PC-9 (cell line): ENCODE results near the gene CTNNA3. TPM values are rescaled to one million over a fixed set of nuclear protein-coding genes. Genes with fewer than 3 reads are reported as not detected.
"Not testable (repeated sequence)": the region's sequence is repeated elsewhere in the genome, so short reads cannot be mapped to it uniquely, and the experiment has no call there.

Experiments
- BruUV-seq: library from RNA; stranded (reverse); fragments of 400-500 nt; replicated peaks from 2 replicates; lab custom pipeline; 2021; lab: Mats Ljungman, UMichigan
- CTCF ChIA-PET: fragments of 300-600 bp; sonication (Branson Sonifier 250); formaldehyde crosslinking; loops from one replicate; lab custom pipeline; 2022; ENCODE audit warnings: antibody characterized with exemption; lab: Charles Lee
- POLR2A ChIA-PET: fragments of 300-600 bp; sonication (Branson Sonifier 250); formaldehyde crosslinking; loops from one replicate; lab custom pipeline; 2022; ENCODE audit warnings: antibody characterized with exemption; ENCODE audit not compliant: unreplicated experiment; lab: Charles Lee
- DNase-seq, 2 experiments: peaks; one replicate each; pipeline versions ENCODE4 v3.0.0 to v3.0.0-alpha.2; 2015 to 2022; ENCODE audit warnings: mixed read lengths in 1 of 2
- H2AFZ ChIP-seq: fragments of 200-600 bp; sonication (generic); 2 replicates; pipeline ENCODE4 v1.8.1; 2017; ENCODE audit warnings: antibody characterized with exemption
- H3F3A ChIP-seq: fragments of 200-600 bp; sonication (generic); 2 replicates; pipeline ENCODE4 v1.8.1; 2017; ENCODE audit warnings: antibody characterized with exemption, mild to moderate bottlenecking, low read depth; ENCODE audit not compliant: insufficient read depth
- H3K27ac ChIP-seq: fragments of 200-600 bp; sonication (generic); 2 replicates; pipeline ENCODE4 v1.6.1; 2016; ENCODE audit warnings: mixed run types
- H3K27me3 ChIP-seq: fragments of 200-600 bp; sonication (generic); 2 replicates; pipeline ENCODE4 v1.6.1; 2016; ENCODE audit warnings: low read depth, mixed run types; ENCODE audit not compliant: insufficient read depth
- H3K36me3 ChIP-seq: fragments of 200-600 bp; sonication (generic); 2 replicates; pipeline ENCODE4 v1.6.1; 2016; ENCODE audit warnings: low read depth, mixed run types
- H3K4me1 ChIP-seq: fragments of 200-600 bp; sonication (generic); replicated peaks from 2 replicates; pipeline ENCODE4 v1.6.1; 2016; ENCODE audit warnings: mixed run types; ENCODE audit not compliant: insufficient read depth
- H3K4me2 ChIP-seq: fragments of 200-600 bp; sonication (generic); 2 replicates; pipeline ENCODE4 v1.6.1; 2017; ENCODE audit warnings: mixed run types
- H3K4me3 ChIP-seq: fragments of 200-600 bp; sonication (generic); 2 replicates; pipeline ENCODE4 v1.6.1; 2016; ENCODE audit warnings: mixed run types
- H3K79me2 ChIP-seq: fragments of 200-600 bp; sonication (generic); 2 replicates; pipeline ENCODE4 v1.6.1; 2017; ENCODE audit warnings: low read depth, mixed run types
- H3K9me2 ChIP-seq: fragments of 200-600 bp; sonication (generic); 2 replicates; pipeline ENCODE4 v1.8.1; 2017; ENCODE audit warnings: mild to moderate bottlenecking; ENCODE audit not compliant: insufficient read depth
- H3K9me3 ChIP-seq: fragments of 200-600 bp; sonication (generic); 2 replicates; pipeline ENCODE4 v1.8.1; 2016; ENCODE audit warnings: low read depth; ENCODE audit not compliant: insufficient read depth
- H4K20me1 ChIP-seq: fragments of 200-600 bp; sonication (generic); 2 replicates; pipeline ENCODE4 v1.8.1; 2017; ENCODE audit not compliant: insufficient read depth
- CTCF ChIP-seq: fragments of 200-600 bp; sonication (generic); conservative IDR thresholded peaks from 2 replicates; pipeline ENCODE4 v1.6.1; 2017; ENCODE audit warnings: mixed run types, antibody characterized with exemption, mild to moderate bottlenecking, moderate library complexity
- EZH2 ChIP-seq: fragments of 200-600 bp; sonication (generic); IDR thresholded peaks from 2 replicates; pipeline ENCODE4 v1.8.0; 2017; ENCODE audit warnings: antibody characterized with exemption, low read depth
- intact Hi-C: fragments of 100-400 bp; cut with micrococcal nuclease; formaldehyde crosslinking; loops from one replicate; pipeline ENCODE4 v1.10.0; 2022; ENCODE audit not compliant: unreplicated experiment
- total RNA-seq: library from RNA; stranded (reverse); gene quantifications from 2 replicates; pipeline ENCODE4 v1.2.3, GENCODE V29; 2021

The CTNNA3 gene
- total RNA-seq, 1 experiment from 2014 or later: not detected

DNA sequence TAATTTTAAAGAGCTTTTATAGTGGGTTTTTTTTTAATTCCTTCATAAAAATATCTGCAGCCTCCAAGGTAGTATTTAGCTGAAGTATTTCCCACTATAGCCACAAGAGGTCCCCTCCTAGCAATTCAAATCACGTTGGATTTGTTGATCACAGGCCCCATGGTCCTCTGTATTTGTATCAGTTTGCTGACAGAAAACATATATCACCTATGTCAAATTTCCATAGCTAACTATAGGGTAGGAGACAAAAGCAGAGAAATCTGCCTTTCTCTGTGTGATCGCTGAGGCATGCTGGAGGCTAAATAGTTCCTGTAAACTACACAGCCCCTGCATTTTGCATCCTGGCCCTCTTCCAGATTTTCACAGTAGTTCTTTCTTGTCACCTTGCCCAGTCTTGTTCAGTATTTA is 1.7 kb upstream of the CTNNA3 start:
- H3K36me3 ChIP-seq: no peaks in the 10 kb centered on the region

GRCh38 chr10:67696679-67697078 is 684 bp upstream of the CTNNA3 start:
- Histone ChIP-seq H4K20me1 (no peaks in the 10 kb centered on the region), H3K4me2 (no peak overlapping the region), H3K9me2 (no peaks in the 10 kb centered on the region), H3K4me3 (no peak overlapping the region), H2AFZ (no peak overlapping the region), H3K27me3 (peaks cover 42% of the 10 kb centered on the region), H3K27ac (no peak overlapping the region), H3K79me2 (no peaks in the 10 kb centered on the region), H3F3A (no peaks in the 10 kb centered on the region), H3K4me1 (no peaks in the 10 kb centered on the region), H3K9me3 (no peaks in the 10 kb centered on the region), H3K36me3 (no peaks in the 10 kb centered on the region)
- intact Hi-C loops: loop anchor here (5.0 kb wide), 1 partner anchor 606 kb away; no protein-coding TSS in a partner anchor
- no peak for TF ChIP-seq CTCF
- POLR2A ChIA-PET: no interaction called here
- DNase-seq: no peak
- no TSS peak for BruUV-seq
- CTCF ChIA-PET: interaction anchor here (0.8 to 1.0 kb wide), 2 partner anchors 299 to 605 kb away, joined by 3 read pairs; no protein-coding TSS in a partner anchor

More for the DNA sequence above, 1.7 kb upstream of the CTNNA3 start:
- Histone ChIP-seq H4K20me1 (no peaks in the 10 kb centered on the region), H3F3A (no peaks in the 10 kb centered on the region), H3K27me3 (peaks cover 46% of the 10 kb centered on the region), H3K4me3 (no peak overlapping the region), H3K4me2 (no peak overlapping the region), H3K79me2 (no peaks in the 10 kb centered on the region), H3K4me1 (no peaks in the 10 kb centered on the region), H3K27ac (no peak overlapping the region), H3K9me2 (no peaks in the 10 kb centered on the region), H2AFZ (no peak overlapping the region), H3K9me3 (no peaks in the 10 kb centered on the region)
- ChIA-PET CTCF (interaction anchor here (0.7 to 1.4 kb wide), 4 partner anchors 82 to 1376 kb away, joined by 3 to 7 read pairs (median 5); no protein-coding TSS in a partner anchor), POLR2A (interaction anchor here (0.7 kb wide), 1 partner anchor 215 kb away, joined by 6 read pairs; no protein-coding TSS in a partner anchor)
- intact Hi-C loops: loop anchor here (5.0 kb wide), 1 partner anchor 605 kb away; no protein-coding TSS in a partner anchor
- BruUV-seq: no TSS peak
- TF ChIP-seq EZH2: no peak
- peak; percentile 80 for TF ChIP-seq CTCF
- peak; percentile 14 to 51 for DNase-seq

DNA sequence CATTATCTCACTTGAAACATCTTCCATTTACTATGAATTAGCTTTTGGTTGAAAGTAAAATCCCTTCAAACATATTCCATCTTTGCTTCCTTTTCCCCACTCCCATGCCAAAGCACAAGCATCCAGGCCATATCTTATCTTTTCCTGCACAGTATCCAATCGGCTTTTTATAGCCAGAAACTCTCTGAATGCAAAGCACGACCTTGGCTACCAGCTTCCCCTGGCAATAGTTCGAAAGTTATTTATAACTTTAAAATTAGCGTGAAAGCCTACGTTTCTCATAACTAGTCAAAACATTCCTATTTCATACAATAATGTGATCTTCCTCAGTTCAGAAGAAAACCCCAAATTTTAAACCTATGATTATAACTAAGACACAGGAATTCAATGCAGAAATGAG is 440 bp downstream of the CTNNA3 start:
- Histone ChIP-seq H3K27me3 (peaks cover 38% of the 10 kb centered on the region), H3K4me3 (no peak overlapping the region), H4K20me1 (no peaks in the 10 kb centered on the region), H3K79me2 (no peaks in the 10 kb centered on the region), H3F3A (no peaks in the 10 kb centered on the region), H3K9me3 (no peaks in the 10 kb centered on the region), H2AFZ (no peak overlapping the region), H3K36me3 (no peaks in the 10 kb centered on the region), H3K4me1 (no peaks in the 10 kb centered on the region), H3K4me2 (no peak overlapping the region), H3K27ac (no peak overlapping the region), H3K9me2 (no peaks in the 10 kb centered on the region)
- TF ChIP-seq CTCF (no peak), EZH2 (no peak)
- no TSS peak for BruUV-seq
- DNase-seq: no peak
- intact Hi-C loops: loop anchor here (5.0 kb wide), 1 partner anchor 607 kb away; no protein-coding TSS in a partner anchor
- ChIA-PET POLR2A (no interaction called here), CTCF (no interaction called here)

DNA sequence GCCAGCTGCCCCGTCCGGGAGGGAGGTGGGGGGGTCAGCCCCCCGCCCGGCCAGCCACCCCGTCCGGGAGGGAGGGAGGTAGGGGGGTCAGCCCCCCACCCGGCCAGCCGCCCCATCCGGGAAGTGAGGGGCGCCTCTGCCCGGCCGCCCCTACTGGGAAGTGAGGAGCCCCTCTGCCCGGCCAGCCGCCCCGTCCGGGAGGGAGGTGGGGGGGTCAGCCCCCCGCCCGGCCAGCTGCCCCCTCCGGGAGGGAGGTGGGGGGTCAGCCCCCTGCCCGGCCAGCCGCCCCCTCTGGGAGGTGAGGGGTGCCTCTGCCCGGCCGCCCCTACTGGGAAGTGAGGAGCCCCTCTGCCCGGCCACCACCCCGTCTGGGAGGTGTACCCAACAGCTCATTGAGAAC is 4.1 kb downstream of the CTNNA3 start:
- H3K79me2 ChIP-seq, H3K9me3 ChIP-seq, DNase-seq, H3K4me2 ChIP-seq, POLR2A ChIA-PET, H3K9me2 ChIP-seq, H3K4me3 ChIP-seq, H4K20me1 ChIP-seq, H3K4me1 ChIP-seq, H3F3A ChIP-seq, H3K27ac ChIP-seq, CTCF ChIA-PET, BruUV-seq, H3K36me3 ChIP-seq, H2AFZ ChIP-seq, intact Hi-C loops: not testable (repeated sequence)
- H3K27me3 ChIP-seq: peaks cover 43% of the 10 kb centered on the region

DNA sequence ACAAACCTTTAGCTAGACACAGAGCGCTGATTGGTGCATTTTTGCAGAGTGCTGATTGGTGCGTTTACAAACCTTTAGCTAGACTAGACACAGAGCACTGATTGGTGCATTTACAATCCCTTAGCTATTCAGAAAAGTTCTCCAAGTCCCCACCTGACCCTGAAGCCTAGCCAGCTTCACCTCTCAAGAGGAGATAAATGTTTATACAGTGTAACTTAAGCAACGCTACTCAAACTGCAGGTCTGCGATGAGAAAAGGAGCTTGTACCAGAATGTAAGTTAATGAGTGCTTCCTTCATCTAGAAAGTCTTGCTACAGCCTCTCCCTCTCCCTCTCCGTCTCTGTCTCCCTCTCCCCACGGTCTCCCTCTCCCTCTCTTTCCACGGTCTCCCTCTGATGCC is 5.5 kb downstream of the CTNNA3 start:
- CTCF ChIA-PET, H3F3A ChIP-seq, H3K9me3 ChIP-seq, H3K36me3 ChIP-seq, H3K79me2 ChIP-seq, H3K27ac ChIP-seq, H3K9me2 ChIP-seq, H3K4me2 ChIP-seq, H3K4me1 ChIP-seq, DNase-seq, intact Hi-C loops, POLR2A ChIA-PET, H4K20me1 ChIP-seq, BruUV-seq, H2AFZ ChIP-seq, H3K4me3 ChIP-seq: not testable (repeated sequence)
- peaks cover 30% of the 10 kb centered on the region for H3K27me3 ChIP-seq
